ENCODE results near the gene SPACA7. TPM values are rescaled to one million over a fixed set of nuclear protein-coding genes. Genes with fewer than 3 reads are reported as not detected.

SPACA7 gene
- total RNA-seq, 1 experiment from 2014 or later: not detected

DNA sequence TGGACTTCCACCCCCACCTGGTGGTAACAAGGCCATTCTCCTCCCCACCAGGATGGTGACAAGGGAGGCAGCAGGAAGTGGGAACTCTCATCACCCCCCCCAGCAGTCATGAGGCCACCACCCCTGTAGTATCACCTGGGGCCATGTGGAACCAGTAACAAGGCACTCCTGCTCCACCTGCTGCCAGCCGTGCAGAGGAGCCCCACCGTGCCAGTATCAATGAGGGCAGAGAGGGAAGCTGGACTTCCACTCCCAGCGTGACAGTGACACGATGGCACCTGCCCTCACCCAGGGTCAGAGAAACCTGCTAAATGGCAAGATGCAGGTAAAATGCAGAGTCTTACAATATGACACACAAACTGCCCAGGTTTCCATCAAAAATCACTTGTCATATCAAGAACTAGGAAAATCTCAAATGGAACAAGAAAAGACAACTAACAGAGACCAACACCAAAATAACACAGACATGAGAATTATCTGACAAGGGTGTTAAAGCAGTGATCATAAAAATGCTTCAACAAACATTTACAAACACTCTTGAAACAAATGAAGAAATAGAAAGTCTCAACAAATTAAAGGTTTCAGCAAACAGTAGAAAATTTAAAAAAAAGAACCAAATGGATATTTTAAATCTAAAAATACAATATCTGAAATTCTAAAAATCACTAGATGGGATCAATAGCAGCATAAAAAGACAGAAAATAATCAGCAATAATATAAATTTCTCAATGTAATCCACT lies 9.1 kb upstream of the SPACA7 start:
- CTCF ChIA-PET: no interaction called here
- TF ChIP-seq EZH2phosphoT487 (IDR thresholded peaks at IDR 0.05; ENCODE audit: borderline replicate concordance, low read length): no peak
- TF ChIP-seq EZH2 (IDR thresholded peaks at IDR 0.05; ENCODE audit: low read length, unreplicated experiment): no peak
- TF ChIP-seq, protein P1, sequence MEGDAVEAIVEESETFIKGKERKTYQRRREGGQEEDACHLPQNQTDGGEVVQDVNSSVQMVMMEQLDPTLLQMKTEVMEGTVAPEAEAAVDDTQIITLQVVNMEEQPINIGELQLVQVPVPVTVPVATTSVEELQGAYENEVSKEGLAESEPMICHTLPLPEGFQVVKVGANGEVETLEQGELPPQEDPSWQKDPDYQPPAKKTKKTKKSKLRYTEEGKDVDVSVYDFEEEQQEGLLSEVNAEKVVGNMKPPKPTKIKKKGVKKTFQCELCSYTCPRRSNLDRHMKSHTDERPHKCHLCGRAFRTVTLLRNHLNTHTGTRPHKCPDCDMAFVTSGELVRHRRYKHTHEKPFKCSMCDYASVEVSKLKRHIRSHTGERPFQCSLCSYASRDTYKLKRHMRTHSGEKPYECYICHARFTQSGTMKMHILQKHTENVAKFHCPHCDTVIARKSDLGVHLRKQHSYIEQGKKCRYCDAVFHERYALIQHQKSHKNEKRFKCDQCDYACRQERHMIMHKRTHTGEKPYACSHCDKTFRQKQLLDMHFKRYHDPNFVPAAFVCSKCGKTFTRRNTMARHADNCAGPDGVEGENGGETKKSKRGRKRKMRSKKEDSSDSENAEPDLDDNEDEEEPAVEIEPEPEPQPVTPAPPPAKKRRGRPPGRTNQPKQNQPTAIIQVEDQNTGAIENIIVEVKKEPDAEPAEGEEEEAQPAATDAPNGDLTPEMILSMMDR (conservative IDR thresholded peaks at IDR 0.05; ENCODE audit: low read depth, low read length): no peak
- no peak for ATAC-seq
- no TSS peak for BruUV-seq (replicated peaks)
- Histone ChIP-seq H3K9ac (ENCODE audit: low read length) (no peak overlapping the region), H3K9me3 (ENCODE audit: low read length) (no peaks in the 10 kb centered on the region), H3K27me3 (ENCODE audit: low read length) (peaks cover 7% of the 10 kb centered on the region; the same call in 1 of the 2 replicates), H4K20me1 (ENCODE audit: low read length) (no peaks in the 10 kb centered on the region), H3K4me3 (ENCODE audit: low read length) (no peak overlapping the region), H3K9me2 (replicated peaks; ENCODE audit: low read length) (no peaks in the 10 kb centered on the region), H3K27ac (ENCODE audit: low read length) (no peak overlapping the region), H2AFZ (ENCODE audit: low read length) (no peak overlapping the region), H3F3A (ENCODE audit: low read length, unreplicated experiment) (no peaks in the 10 kb centered on the region), H3K4me2 (ENCODE audit: low read length) (no peak overlapping the region), H3K4me1 (ENCODE audit: insufficient read depth, low read length) (no peaks in the 10 kb centered on the region), H3K79me2 (ENCODE audit: low read length) (no peaks in the 10 kb centered on the region), H3K36me3 (ENCODE audit: low read depth, low read length) (no peaks in the 10 kb centered on the region)
- DNase-seq: no peak
- POLR2A ChIA-PET (ENCODE audit: unreplicated experiment): no interaction called here
- intact Hi-C loops (cut with micrococcal nuclease): no loop called here

DNA sequence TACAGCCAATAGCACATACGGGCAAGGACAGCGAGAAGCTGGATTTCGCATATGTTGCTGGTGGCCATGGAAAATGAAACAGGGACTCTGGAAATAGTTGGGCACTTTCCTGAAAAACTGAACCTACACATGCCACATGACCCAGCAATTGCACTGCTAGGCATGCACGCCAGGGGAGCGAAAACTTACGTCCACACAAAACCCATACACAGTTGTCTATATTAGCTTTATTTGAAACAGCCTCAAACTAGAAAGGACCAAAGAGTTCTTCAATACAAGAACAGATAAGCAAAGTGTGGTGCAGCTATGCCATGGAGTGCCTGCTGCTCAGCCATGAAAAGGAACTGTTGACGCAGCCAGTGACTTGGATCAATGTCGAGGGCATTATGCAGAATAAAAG lies 7.3 kb upstream of the SPACA7 start:
- no TSS peak for BruUV-seq (replicated peaks)
- intact Hi-C loops (cut with micrococcal nuclease): no loop called here
- no peaks in the 10 kb centered on the region for H4K20me1 ChIP-seq (ENCODE audit: low read length)

GRCh38 chr13:112370311-112370710 lies 5.8 kb upstream of the SPACA7 start:
- Histone ChIP-seq H3K9me3 (ENCODE audit: low read length) (no peaks in the 10 kb centered on the region), H3K27me3 (ENCODE audit: low read length) (peaks cover 7% of the 10 kb centered on the region; the same call in 1 of the 2 replicates), H3K27ac (ENCODE audit: low read length) (no peak overlapping the region), H3K4me3 (ENCODE audit: low read length) (no peak overlapping the region), H3K79me2 (ENCODE audit: low read length) (no peaks in the 10 kb centered on the region), H3K4me1 (ENCODE audit: insufficient read depth, low read length) (no peaks in the 10 kb centered on the region), H3K36me3 (ENCODE audit: low read depth, low read length) (no peaks in the 10 kb centered on the region), H3K4me2 (ENCODE audit: low read length) (no peak overlapping the region), H4K20me1 (ENCODE audit: low read length) (no peaks in the 10 kb centered on the region), H3K9me2 (replicated peaks; ENCODE audit: low read length) (no peaks in the 10 kb centered on the region), H3F3A (ENCODE audit: low read length, unreplicated experiment) (no peaks in the 10 kb centered on the region), H3K9ac (ENCODE audit: low read length) (no peak overlapping the region), H2AFZ (ENCODE audit: low read length) (no peak overlapping the region)
- TF ChIP-seq, protein P1 (conservative IDR thresholded peaks at IDR 0.05; ENCODE audit: low read depth, low read length): no peak
- no peak for TF ChIP-seq EZH2phosphoT487 (IDR thresholded peaks at IDR 0.05; ENCODE audit: borderline replicate concordance, low read length)
- TF ChIP-seq EZH2 (IDR thresholded peaks at IDR 0.05; ENCODE audit: low read length, unreplicated experiment): no peak
- intact Hi-C loops (cut with micrococcal nuclease): no loop called here
- ChIA-PET CTCF (no interaction called here), POLR2A (ENCODE audit: unreplicated experiment) (no interaction called here)
- DNase-seq: no peak
- no TSS peak for BruUV-seq (replicated peaks)
- no peak for ATAC-seq

More for the DNA sequence above, 7.3 kb upstream of the SPACA7 start:
- Histone ChIP-seq H3K4me1 (ENCODE audit: insufficient read depth, low read length) (no peaks in the 10 kb centered on the region), H3K9me2 (replicated peaks; ENCODE audit: low read length) (no peaks in the 10 kb centered on the region), H3K79me2 (ENCODE audit: low read length) (no peaks in the 10 kb centered on the region), H3K27ac (ENCODE audit: low read length) (no peak overlapping the region), H3K36me3 (ENCODE audit: low read depth, low read length) (no peaks in the 10 kb centered on the region), H3K9me3 (ENCODE audit: low read length) (no peaks in the 10 kb centered on the region), H3K4me2 (ENCODE audit: low read length) (no peak overlapping the region), H3F3A (ENCODE audit: low read length, unreplicated experiment) (no peaks in the 10 kb centered on the region), H3K9ac (ENCODE audit: low read length) (no peak overlapping the region), H2AFZ (ENCODE audit: low read length) (no peak overlapping the region), H3K4me3 (ENCODE audit: low read length) (no peak overlapping the region), H3K27me3 (ENCODE audit: low read length) (peaks cover 7% of the 10 kb centered on the region; the same call in 1 of the 2 replicates)
- DNase-seq: no peak
- no peak for ATAC-seq
- POLR2A ChIA-PET (ENCODE audit: unreplicated experiment): no interaction called here
- CTCF ChIA-PET: no interaction called here
- TF ChIP-seq, protein P1 (conservative IDR thresholded peaks at IDR 0.05; ENCODE audit: low read depth, low read length): no peak
- TF ChIP-seq EZH2 (IDR thresholded peaks at IDR 0.05; ENCODE audit: low read length, unreplicated experiment) (no peak), EZH2phosphoT487 (IDR thresholded peaks at IDR 0.05; ENCODE audit: borderline replicate concordance, low read length) (no peak)
